GM21723 (cell line): ENCODE data around the gene CCDC40.

ENCODE experiments used
- ATAC-seq: cut with Tn5 transposase; IDR thresholded peaks from one replicate; pipeline ENCODE4 v1.9.1; 2021; ENCODE audit warnings: mild to moderate bottlenecking, moderate library complexity; ENCODE audit not compliant: unreplicated experiment

CCDC40 gene

DNA sequence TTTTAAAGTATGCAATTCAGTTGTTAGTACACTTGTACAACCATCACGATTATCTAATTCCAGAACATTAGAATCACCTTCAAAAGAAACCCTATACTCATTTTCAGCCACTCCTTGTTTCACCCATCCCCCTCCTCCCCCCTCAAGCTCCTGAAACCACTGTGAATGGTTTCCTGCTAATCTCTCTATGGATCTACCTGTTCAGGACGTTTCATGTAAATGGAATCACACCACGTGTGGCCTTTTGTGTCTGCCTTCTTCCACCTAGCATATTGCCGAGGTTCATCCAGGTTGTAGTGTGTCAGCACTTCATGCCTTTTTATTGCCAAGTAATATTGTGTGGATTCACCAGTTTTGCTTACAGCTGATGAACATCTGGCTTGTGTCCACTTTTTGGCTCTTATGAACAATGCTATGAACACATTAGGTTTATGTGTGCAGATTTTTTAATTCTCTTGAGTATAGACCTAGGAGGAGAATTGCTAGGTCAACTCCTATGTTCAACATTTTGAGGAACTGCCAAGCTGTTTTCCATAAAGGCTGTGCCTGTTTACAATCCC is 92.6 kb downstream of the CCDC40 start:
- no peak for ATAC-seq

DNA sequence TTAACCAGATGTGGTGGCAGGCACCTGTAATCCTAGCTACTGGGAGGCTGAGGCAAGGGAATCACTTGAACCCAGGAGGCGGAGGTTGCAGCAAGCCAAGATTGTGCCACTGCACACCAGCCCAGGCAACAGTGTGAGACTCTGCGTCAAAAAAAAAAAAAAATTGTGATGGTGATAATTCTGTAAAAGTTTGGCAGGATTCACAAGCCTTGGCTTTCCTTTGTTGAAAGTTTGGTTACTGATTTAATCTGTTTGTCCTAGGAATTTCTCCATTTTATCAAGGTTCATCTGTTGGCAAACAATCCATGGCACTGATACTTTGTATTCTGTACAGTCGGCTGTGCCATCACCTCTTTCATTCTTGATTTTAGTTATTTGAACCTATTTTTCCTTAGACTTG is 94.5 kb downstream of the CCDC40 start:
- ATAC-seq = no peak

DNA sequence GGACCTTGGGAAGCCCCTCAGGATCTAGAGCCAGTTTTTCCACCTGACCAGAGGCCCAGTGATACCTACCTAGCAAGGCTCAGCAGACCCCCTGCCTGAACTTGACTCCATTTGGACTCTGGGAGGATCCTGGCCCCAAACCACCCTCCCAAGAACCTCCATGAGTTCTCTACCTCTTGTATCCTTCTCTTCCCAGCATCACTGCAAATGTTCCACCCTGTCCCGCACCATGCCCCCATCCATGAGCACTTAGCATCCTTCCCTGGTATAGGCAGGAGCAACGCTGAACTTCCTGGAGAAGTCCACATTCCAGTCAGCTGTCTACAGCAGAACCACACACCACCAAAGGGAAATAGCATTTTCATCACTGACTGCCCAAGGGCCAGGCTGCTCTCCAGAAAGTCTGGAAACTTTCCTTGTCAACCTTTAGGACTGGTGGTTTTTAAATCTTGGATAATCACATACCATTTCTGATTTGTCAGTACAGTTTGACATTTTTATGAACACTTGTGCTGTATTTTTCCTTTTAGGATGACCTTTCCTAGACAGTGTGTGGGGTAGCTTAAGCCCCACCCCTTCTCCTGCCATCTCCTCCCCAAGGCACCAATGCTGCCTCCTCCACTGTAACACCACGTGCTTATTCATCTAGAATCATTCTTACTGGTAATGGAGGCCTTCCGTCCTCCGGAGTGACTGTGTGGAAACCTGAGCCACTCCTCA is 96.6 kb downstream of the CCDC40 start:
- ATAC-seq = no peak

DNA sequence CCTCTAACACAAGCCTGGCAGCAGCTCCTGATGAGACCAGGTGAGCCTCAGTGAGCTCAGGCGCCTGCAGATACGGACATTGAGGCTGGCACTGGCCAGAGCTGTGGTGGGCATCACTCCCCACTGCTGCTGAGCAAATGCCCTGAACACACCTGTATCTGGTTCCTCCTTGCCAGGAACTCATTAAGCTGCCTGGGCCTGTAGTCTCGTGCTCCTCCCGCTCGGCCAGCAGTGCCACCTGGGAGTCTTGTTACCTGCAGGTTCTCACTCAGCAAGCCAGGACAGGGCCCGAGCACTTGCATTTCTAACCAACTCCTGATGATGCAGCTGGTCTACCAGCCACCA is 97.2 kb downstream of the CCDC40 start:
- ATAC-seq = no peak

DNA sequence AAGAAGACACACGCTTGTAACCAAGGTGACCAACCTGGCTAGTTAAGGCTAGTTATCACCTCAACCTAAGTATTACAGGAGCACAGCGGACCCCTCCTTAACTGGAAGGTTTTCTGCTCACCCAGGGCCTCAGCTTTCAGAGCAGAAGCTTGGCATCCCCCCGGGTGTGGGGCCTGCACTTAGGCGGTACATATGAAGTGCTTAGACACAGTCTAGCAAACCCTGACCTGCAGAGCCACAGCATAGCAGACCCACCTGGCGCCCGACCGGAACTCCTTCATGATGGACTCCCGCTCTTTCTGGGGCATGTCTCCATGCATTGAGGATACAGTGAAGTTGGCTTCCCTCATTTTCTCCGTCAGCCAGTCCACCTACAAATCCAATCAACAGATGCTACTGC is 100.7 kb downstream of the CCDC40 start:
- ATAC-seq = no peak

DNA sequence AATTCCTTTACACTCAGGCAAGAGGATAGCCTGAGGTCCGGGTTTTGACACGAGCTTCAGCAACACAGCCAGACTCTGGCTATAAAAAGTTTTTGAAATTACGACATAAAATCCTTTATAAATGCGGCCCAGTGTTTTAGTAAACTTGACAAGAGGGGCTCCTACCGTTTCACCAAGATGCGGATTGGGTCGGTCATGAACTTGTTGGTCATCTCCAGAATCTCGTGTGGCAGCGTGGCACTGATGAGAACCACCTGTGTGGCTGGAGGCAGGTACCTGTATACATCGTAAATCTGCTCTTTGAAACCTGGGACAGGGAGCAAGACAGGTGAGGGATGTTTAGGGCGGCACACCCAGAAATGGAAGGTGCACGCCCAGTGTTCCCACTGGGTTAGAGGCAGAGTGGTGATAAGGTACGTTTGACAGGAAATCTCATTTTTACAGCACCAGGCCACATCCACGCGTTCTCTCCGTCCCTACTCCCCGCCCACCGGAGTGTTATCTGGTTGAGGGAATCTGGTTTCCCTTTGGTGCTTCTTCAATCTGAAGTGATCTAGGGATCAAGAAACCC is 102.5 kb downstream of the CCDC40 start:
- no peak for ATAC-seq

DNA sequence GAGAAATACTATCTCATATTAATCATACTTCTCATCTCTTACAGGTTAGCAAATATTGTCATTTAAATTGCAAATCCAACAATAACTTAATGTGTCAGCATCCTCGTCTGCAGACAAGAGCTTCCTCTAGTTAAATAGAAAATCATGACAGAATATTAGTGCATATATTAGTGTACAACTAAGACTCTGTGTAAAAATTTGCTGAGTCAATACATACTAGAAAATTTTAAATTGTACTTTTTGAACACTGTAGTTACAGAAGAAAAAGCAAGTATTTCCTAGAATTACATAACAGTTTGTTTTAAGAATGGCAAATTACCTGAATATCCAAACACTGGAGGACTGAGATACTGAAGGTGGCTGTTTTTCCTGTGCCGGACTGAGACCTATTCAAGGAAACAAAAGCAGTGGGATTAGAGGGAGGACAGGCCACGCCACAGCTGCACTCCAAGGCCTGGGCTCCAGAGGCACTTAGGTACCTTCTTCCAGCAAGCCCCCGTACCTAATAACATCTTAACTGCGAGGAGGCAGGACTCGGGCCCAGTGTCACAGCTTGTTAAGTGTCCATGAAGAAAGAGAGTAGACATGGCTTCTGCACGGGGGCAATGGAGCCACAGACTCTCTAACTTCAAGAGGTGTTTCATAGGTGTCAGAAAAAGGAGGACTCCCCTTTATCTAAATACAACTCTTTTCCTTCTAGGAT is 105.2 kb downstream of the CCDC40 start:
- no peak for ATAC-seq

DNA sequence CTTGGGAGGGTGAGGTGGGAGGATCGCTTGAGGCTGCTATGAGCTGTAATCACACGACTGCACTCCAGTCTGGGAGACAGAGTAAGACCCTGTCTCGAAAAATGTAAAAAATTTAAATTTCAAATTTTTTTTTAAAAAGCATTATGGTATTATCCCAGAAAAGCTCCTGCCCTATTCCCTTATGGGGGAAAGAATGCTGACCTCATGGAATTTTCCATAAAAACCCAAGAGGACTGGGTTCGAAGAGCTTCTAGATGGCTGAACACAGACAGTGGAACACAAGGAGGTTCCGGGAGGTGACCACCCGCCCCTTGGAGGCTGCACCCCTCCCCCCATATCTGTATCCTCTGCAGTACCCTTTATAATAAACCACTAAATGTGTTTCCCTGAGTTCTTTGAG is 106.5 kb downstream of the CCDC40 start:
- no peak for ATAC-seq

DNA sequence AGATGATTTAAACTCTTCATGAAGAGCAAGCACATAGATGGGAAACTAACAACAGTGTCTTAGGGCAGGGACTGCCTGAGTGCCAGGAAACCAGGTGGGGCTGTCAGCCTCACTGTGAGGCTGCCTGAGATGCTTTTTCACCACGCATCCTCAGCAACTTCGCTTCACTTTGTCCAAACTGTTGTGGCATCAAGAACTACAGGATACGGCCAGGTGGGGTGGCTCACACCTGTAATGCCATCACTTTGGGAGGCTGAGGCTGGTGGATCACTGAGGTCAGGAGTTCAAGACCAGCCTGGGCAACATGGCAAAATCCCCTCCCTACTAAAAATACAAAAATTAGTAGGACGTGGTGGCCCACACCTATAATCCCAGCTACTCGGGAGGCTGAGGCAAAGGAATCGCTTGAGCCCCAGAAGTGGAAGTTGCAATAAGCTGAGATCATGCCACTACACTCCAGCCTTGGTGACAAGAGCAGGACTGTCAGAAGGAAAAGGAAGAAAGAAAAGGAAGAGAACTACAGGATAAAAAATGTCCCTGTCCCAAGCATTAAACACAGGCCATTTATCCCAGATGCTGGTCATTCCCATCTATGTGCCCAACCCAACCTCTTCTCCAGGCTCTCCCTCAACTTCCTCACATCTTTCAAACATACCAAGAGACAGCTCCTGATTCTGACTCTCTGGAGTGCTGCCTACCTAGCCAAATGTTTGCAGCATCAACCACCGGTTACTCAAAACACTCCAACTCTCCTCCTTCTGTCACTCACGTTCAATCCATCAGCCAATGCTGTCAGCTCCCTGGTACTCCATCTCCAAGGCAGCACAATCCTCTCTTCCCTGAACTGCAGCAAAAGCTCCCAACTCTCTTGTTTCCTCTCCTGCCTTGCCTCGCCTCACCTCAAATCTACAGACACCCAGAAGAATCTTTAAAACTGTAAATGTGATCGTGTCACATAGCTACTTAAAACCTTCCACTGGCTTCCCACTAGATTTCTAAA is 108.9 kb downstream of the CCDC40 start:
- ATAC-seq = no peak

DNA sequence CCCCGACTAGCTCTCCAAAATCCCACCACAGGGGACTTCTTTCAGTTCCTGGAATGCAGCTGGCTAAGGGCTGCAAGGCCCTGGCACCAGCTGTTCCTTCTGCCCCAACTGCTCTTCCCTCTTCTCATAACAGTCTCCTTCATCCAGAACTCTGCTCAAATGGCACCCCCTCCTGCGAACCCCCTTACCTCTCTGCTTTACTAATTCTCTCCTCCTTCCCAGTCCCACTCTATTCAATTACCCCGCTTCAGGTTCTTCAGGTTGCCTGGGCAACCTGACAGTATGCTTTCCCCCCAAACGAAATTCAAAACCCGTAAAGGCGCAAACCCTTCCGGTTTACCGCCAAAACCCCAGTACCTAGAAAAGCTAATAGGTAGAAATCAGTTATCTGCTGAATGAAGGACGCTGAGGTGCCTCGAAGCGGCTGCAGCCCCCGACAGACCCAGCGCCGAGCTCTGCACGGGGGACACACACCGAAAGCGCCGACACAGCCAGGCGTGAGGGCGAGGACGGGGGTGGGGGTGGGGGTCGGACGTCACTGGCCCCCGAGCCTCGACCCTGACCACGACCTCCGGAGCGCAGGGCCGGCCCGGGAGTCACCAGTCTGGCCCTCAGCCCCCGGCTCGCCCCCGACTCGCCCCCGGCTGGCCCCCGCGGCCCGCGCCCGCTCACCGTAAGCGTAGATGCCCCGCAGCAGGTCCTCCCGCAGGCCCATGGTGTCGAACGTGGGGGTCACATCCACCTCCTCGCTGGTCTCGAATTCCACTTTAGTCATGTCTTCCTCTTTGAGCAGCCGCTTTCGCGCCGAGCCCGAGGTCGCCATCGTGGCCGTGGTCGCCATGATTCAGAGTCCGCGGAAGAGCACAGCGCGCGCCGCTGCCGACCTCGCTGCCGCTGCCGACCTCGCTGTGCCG is 109.9 kb downstream of the CCDC40 start:
- peak; percentile 7 for ATAC-seq

DNA sequence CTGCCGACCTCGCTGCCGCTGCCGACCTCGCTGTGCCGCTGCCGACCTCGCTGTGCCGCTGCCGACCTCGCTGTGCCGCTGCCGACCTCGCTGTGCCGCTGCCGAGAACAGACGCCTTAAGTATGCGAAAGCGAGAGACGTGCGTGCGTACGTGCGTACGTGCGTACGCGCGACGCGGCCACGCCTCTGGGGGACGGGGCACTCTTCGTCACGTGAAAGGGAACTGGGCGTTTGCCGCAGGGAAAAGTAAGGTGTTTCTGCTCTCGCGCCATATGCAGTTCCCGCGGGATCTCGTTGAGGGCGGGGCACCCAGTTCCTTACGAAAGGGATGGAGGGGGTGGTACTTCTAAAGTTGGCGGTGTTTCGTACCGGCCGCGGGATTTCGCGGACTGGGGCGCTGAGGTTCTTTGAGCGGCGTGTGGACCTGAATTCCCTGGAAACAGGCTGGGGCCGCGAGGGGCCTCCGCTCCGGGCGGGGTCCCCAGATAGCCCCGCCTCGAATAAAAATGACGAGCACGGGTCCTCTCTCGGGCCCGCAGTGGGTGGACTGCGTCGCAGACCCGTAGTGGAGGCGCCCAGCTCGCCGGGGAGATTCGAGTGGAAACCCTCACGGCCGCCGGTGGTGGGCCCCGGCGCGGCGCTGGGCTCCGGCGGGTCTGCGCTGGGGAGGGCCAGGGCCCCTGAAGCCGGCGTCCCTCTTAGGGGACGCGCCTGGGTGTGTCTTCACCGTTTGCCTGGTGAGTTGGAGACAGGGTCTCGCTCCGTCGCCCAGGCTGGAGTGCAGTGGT is 110.8 kb downstream of the CCDC40 start, which contains the start of gene EIF4A3:
Gene EIF4A3 (minus strand): TSS at position 94 of the 788 bp plus-strand sequence. CDS start 167 bp downstream, outside the sequence.
- peak; percentile 80 for ATAC-seq
